IPS-20b (cell line): ENCODE results near the gene EIF4EBP2.
A peak's percentile ranks its signal among the peaks of the same experiment; 100 is the strongest.

Source experiments
- H3K27ac ChIP-seq: one replicate; pipeline ENCODE4 v1.5.1; 2013; ENCODE audit warnings: low read length
- H3K27me3 ChIP-seq: 2 replicates; pipeline ENCODE4 v1.6.1; 2013; ENCODE audit warnings: mild to moderate bottlenecking, low read length, inconsistent platforms; ENCODE audit not compliant: insufficient read depth
- H3K36me3 ChIP-seq: 2 replicates; pipeline ENCODE4 v1.6.1; 2013; ENCODE audit warnings: low read depth, mild to moderate bottlenecking, inconsistent platforms, low read length, moderate library complexity; ENCODE audit not compliant: insufficient read depth
- H3K4me1 ChIP-seq: 2 replicates; pipeline ENCODE4 v1.6.1; 2013; ENCODE audit warnings: mild to moderate bottlenecking, control low read depth, inconsistent platforms, low read length, moderate library complexity; ENCODE audit not compliant: insufficient read depth
- H3K4me3 ChIP-seq: 2 replicates; pipeline ENCODE4 v1.5.1; 2013; ENCODE audit warnings: mild to moderate bottlenecking, low read length, inconsistent platforms
- H3K9ac ChIP-seq: 2 replicates; pipeline ENCODE4 v1.6.1; 2013; ENCODE audit warnings: low read depth, mild to moderate bottlenecking, inconsistent platforms, low read length, moderate library complexity
- H3K9me3 ChIP-seq: 2 replicates; pipeline ENCODE4 v1.6.1; 2013; ENCODE audit warnings: mild to moderate bottlenecking, low read depth, low read length, inconsistent platforms; ENCODE audit not compliant: insufficient read depth

Gene EIF4EBP2

GRCh38 chr10:70437721-70438120 lies 33.8 kb downstream of the EIF4EBP2 start:
- H3K27me3 ChIP-seq = peaks cover 46% of the 10 kb centered on the region
- H3K9ac ChIP-seq = no peak overlapping the region
- H3K4me1 ChIP-seq = peaks cover 10% of the 10 kb centered on the region; the same call in 1 of the 2 replicates
- no peaks in the 10 kb centered on the region for H3K9me3 ChIP-seq
- peaks cover 12% of the 10 kb centered on the region for H3K36me3 ChIP-seq
- no peak overlapping the region for H3K4me3 ChIP-seq
- H3K27ac ChIP-seq = no peak overlapping the region

DNA sequence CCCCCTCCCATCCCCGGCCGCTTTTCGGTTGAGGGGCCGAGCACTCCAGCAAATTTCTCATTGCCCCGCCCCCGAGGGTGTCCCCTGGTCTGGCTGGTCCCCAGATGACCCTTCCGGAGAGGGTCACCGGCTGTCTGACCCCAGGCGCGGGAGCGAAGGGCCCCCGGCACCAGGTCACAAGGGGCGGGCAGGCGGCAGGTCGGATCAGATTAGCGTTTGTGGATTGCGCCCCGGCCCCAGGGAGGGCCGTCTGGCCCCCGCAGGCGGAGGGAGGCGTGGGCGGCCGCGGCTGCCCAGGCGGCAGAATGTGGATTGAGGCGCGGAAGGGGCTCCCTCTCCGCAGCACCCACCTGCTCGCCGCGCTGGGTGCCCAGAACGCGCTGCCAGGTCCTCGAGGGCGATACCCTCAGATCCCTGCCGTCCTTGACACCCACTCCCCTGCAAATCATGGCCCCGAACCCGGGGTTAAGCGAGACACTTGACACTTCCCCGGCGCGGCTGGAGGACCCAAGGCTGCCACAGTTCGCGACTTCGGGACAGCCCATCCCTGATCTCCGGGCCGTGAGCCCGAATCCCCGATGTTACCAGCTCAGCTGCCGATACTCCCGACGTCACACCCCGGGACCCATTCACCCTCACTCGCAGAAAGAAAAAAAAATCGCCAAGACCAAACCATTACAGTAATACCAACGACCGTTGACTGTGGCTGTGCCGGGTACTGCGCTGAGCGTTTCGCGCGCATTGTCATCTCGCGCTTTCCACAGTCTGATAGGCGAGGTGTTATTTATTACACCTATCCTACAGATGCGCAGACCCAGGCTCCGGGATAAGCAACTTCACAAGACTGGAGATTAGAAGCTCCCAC lies 36.6 kb downstream of the EIF4EBP2 start:
- Histone ChIP-seq H3K9me3 (no peaks in the 10 kb centered on the region), H3K4me1 (peaks cover 18% of the 10 kb centered on the region), H3K27ac (no peak overlapping the region), H3K36me3 (0 out of 2 replicates have a peak, but pooled peaks cover 2% of the 10 kb centered on the region), H3K4me3 (peak overlapping the region; percentile 72), H3K27me3 (peaks cover 65% of the 10 kb centered on the region), H3K9ac (peak overlapping the region; percentile 26)

DNA sequence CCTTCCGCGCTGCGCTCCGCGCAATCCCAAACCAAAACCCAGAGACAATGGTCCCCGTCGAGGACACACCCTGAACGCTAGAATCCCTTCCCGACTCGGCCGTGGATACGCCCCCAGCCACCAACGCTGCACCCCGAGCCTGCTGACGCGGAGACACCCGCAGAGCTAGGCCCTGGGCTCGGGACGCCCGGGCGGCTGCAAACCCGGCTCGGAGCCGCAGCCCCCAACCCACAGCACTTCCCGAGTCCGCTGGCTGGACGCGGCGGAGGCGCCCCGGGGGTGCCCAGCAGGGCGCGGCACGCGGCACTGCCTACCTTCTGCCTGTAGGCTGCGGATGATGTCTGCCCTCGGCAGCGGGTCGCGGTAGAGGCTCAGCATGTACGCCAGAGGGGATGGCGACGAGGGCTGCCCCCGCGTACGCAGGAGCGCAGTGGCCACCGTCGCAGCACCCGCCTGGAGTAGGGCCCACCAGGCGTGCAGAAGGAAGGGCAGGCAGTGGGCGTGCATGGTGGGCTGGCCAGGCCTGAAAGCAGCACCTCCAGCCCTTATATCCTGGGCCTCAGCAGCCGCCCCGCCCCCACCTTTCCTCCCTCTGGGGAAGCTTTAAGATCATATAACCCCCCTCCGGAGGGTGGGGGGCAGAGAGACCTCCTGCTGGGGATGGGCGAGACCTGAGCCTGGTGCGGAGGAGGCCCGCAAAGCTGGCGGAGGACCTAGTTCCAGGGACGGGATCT lies 37.4 kb downstream of the EIF4EBP2 start, which contains the start of gene NODAL:
Gene NODAL (minus strand): TSS at position 521 of the 734 bp plus-strand sequence. CDS start 14 bp downstream, at position 507.
- Histone ChIP-seq H3K27ac (no peak within 1 kb of the TSS), H3K9ac (peak within 1 kb of the TSS; percentile 72), H3K4me1 (peaks cover 26% of the 10 kb centered on the region), H3K27me3 (peaks cover 73% of the 10 kb centered on the region), H3K36me3 (no peaks in the 10 kb centered on the region), H3K9me3 (no peaks in the 10 kb centered on the region), H3K4me3 (peak within 1 kb of the TSS; percentile 72)

- Histone ChIP-seq H3K4me1 (peaks cover 26% of the 10 kb centered on the region), H3K27me3 (peaks cover 77% of the 10 kb centered on the region), H3K4me3 (peak overlapping the region; percentile 72), H3K36me3 (no peaks in the 10 kb centered on the region), H3K9ac (peak overlapping the region; percentile 72), H3K9me3 (no peaks in the 10 kb centered on the region), H3K27ac (no peak overlapping the region)
These were observed 38.0 kb downstream of the EIF4EBP2 start for GRCh38 chr10:70441895-70442309.

- Histone ChIP-seq H3K27me3 (peaks cover 77% of the 10 kb centered on the region), H3K4me1 (peaks cover 26% of the 10 kb centered on the region), H3K9me3 (no peaks in the 10 kb centered on the region), H3K9ac (peak overlapping the region; percentile 72), H3K27ac (no peak overlapping the region), H3K4me3 (peak overlapping the region; percentile 72), H3K36me3 (no peaks in the 10 kb centered on the region)
These were observed 38.5 kb downstream of the EIF4EBP2 start for GRCh38 chr10:70442332-70442988.

- H3K27ac ChIP-seq = no peak overlapping the region
- peaks cover 61% of the 10 kb centered on the region for H3K27me3 ChIP-seq
- no peaks in the 10 kb centered on the region for H3K36me3 ChIP-seq
- H3K4me1 ChIP-seq = peaks cover 26% of the 10 kb centered on the region
- no peaks in the 10 kb centered on the region for H3K9me3 ChIP-seq
- no peak overlapping the region for H3K4me3 ChIP-seq
- no peak overlapping the region for H3K9ac ChIP-seq
These were observed 40.8 kb downstream of the EIF4EBP2 start for GRCh38 chr10:70444744-70445143.

DNA sequence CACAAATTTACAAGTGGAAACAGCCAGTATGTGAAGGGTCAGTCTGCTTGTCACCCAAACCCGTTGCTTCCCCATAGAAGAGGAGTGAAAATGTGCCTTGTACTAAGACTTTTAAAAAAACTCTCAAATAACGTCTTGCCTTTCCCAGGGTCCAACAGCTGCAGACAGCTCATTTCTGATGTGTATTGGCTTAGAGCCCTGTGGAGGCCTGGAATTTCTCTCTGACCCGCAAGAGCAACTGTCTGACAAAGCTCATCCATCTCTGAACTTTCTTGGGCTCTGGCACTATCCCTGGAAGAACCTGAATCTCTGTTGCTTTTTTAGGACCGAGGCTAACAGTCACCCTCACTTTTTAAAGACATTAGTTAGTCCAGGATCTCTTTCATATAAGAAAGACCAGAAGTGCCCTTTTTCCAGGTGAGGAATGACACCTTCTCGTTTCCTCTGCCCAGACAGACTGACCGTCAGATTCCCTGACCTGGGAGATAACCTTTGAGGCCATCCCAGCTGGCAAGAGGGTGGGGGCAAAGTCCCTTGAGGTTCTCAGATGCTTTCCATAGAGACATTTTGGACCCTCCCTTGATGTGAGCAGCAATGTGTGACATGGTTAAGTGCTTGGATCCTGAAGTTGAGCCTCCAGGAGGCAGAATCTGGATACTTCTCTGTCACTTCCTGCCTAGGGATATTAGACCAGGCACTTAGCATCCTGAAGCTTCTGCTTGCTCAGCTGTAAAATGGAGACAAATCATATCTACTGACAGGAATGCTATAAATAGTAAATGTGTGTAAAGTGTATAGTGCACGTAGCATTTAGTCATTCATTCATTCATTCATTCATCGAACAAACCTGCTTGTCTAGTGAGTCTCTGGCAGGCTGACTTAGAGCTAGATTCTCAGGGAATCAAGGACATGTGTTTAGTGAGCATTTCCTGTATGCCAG lies 42.0 kb downstream of the EIF4EBP2 start:
- no peak overlapping the region for H3K4me3 ChIP-seq
- no peaks in the 10 kb centered on the region for H3K36me3 ChIP-seq
- no peaks in the 10 kb centered on the region for H3K9me3 ChIP-seq
- peaks cover 48% of the 10 kb centered on the region for H3K27me3 ChIP-seq
- no peak overlapping the region for H3K9ac ChIP-seq
- no peak overlapping the region for H3K27ac ChIP-seq
- H3K4me1 ChIP-seq = peaks cover 26% of the 10 kb centered on the region

DNA sequence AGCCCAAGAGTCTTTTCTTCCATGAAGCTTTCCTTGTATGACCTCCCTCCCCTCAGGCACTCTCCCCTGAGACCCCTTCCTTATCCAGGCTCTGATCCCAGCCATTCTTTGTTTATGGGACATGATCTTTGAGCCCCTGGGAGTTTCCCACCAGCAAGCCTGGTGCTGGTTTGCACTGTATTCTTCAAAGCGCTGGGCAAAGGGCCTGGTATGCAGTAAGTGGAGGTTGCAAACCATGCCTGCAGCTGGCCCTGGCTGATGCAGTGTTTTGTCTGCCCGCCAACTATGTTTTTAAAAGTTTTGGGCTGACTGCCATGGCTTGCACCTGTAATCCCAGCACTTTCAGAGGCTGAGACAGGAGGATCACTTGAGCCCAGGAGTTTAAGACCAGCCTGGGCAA lies 44.3 kb downstream of the EIF4EBP2 start:
- Histone ChIP-seq H3K27ac (no peak overlapping the region), H3K36me3 (no peaks in the 10 kb centered on the region), H3K9ac (no peak overlapping the region), H3K4me3 (no peak overlapping the region), H3K27me3 (peaks cover 26% of the 10 kb centered on the region), H3K9me3 (no peaks in the 10 kb centered on the region), H3K4me1 (peaks cover 11% of the 10 kb centered on the region)

- peaks cover 66% of the 10 kb centered on the region for H3K27me3 ChIP-seq
- H3K9me3 ChIP-seq = no peaks in the 10 kb centered on the region
- no peak overlapping the region for H3K9ac ChIP-seq
- H3K4me3 ChIP-seq = peak overlapping the region; percentile 44; the same call in 1 of the 2 replicates
- peaks cover 22% of the 10 kb centered on the region for H3K4me1 ChIP-seq
- H3K27ac ChIP-seq = no peak overlapping the region
- no peaks in the 10 kb centered on the region for H3K36me3 ChIP-seq
These were observed 51.3 kb downstream of the EIF4EBP2 start for GRCh38 chr10:70455213-70455630.

DNA sequence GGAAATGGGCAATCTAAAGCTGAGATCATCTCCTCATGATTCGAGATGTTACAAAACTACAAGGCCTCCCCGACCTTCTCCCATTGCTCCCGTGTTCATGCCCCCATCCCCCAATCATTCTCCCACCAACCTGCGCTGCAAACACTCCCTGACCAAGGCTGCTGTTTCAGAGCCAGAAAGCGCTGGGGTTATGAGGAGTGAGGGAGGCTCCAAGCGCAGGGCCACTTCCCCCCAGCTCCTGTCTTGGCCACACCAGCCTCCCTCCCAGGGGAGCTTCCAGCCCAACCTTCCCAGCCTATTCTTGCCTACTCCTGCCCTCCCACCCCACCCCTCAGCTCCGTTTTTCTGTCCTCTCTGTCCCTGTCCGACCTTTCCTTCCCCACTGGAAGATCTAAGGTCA lies 52.2 kb downstream of the EIF4EBP2 start:
- no peak overlapping the region for H3K9ac ChIP-seq
- no peaks in the 10 kb centered on the region for H3K9me3 ChIP-seq
- peaks cover 76% of the 10 kb centered on the region for H3K27me3 ChIP-seq
- H3K27ac ChIP-seq = no peak overlapping the region
- H3K4me3 ChIP-seq = peak overlapping the region; percentile 44
- H3K4me1 ChIP-seq = peaks cover 24% of the 10 kb centered on the region
- no peaks in the 10 kb centered on the region for H3K36me3 ChIP-seq
